DND-41 (cell line): ENCODE data around the gene GGT1.

ENCODE experiments used
- ATAC-seq: fragments of 200-7000 bp; cut with Tn5 transposase; 3 replicates; pipeline ENCODE4 v1.9.1; 2021; ENCODE audit warnings: low read depth; ENCODE audit not compliant: insufficient read depth
- DNase-seq: peaks from one replicate; pipeline ENCODE4 v3.0.0-alpha.2; 2020
- H2AFZ ChIP-seq: 2 replicates; pipeline ENCODE4 v1.6.0; 2012; ENCODE audit warnings: low read depth, low read length
- H3K27ac ChIP-seq: 2 replicates; pipeline ENCODE4 v1.5.1; 2012; ENCODE audit warnings: low read length, inconsistent platforms
- H3K27me3 ChIP-seq: fragments of 200-600 bp; sonication (generic); 2 replicates; pipeline ENCODE4 v1.6.0; 2012; ENCODE audit warnings: low read length, mild to moderate bottlenecking, inconsistent platforms; ENCODE audit not compliant: insufficient read depth, poor library complexity
- H3K36me3 ChIP-seq: 2 replicates; pipeline ENCODE4 v1.5.1; 2012; ENCODE audit warnings: low read length, inconsistent platforms; ENCODE audit not compliant: insufficient read depth
- H3K4me1 ChIP-seq: 2 replicates; pipeline ENCODE4 v1.5.1; 2012; ENCODE audit warnings: mild to moderate bottlenecking, low read length; ENCODE audit not compliant: insufficient read depth
- H3K4me2 ChIP-seq: 2 replicates; pipeline ENCODE4 v1.6.0; 2012; ENCODE audit warnings: mild to moderate bottlenecking, moderate library complexity, low read length, inconsistent platforms; ENCODE audit not compliant: insufficient read depth
- H3K4me3 ChIP-seq, 2 experiments: fragments of 200-600 bp in 1 of 2; shearing (Covaris generic) in 1 of 2; 2 replicates each; pipeline ENCODE4 v1.5.1; 2012 to 2016; ENCODE audit warnings: inconsistent platforms in 2 of 2, low read length in 2 of 2, mild to moderate bottlenecking in 2 of 2, low read depth in 1 of 2, moderate library complexity in 1 of 2
- H3K79me2 ChIP-seq: 2 replicates; pipeline ENCODE4 v1.6.0; 2012; ENCODE audit warnings: low read length, inconsistent platforms; ENCODE audit not compliant: insufficient read depth
- H3K9ac ChIP-seq: 2 replicates; pipeline ENCODE4 v1.6.0; 2012; ENCODE audit warnings: low read depth, mild to moderate bottlenecking, inconsistent platforms, low read length, moderate library complexity
- H3K9me3 ChIP-seq: 2 replicates; pipeline ENCODE4 v1.5.1; 2012; ENCODE audit warnings: low read length, moderate library complexity, mild to moderate bottlenecking, inconsistent platforms; ENCODE audit not compliant: insufficient read depth, severe bottlenecking
- H4K20me1 ChIP-seq: 2 replicates; pipeline ENCODE4 v1.6.0; 2012; ENCODE audit warnings: low read length; ENCODE audit not compliant: insufficient read depth
- CTCF ChIP-seq: IDR thresholded peaks from 2 replicates; pipeline ENCODE4 v1.5.1; 2012; ENCODE audit warnings: borderline replicate concordance, low read length, moderate library complexity, mild to moderate bottlenecking; ENCODE audit not compliant: poor library complexity, severe bottlenecking; ENCODE audit errors: extremely low read depth
- EZH2 ChIP-seq: IDR thresholded peaks from 3 replicates; pipeline ENCODE4 v1.6.1; 2012; ENCODE audit warnings: borderline replicate concordance, low read depth, mild to moderate bottlenecking, moderate library complexity, low read length, inconsistent platforms; ENCODE audit not compliant: severe bottlenecking

The GGT1 gene

GRCh38 chr22:24555165-24556039 is 47.6 kb upstream of the GGT1 start, which contains the start of gene SNRPD3:
Gene SNRPD3, plus strand, starts transcription at chr22:24555999. Its CDS starts 1,676 bp downstream, at chr22:24557675.
- Histone ChIP-seq H3K4me3 (peak within 1 kb of the TSS; percentile 96 to 97), H3K4me1 (peaks cover 57% of the 10 kb centered on the region), H3K4me2 (peak within 1 kb of the TSS; percentile 94), H3K79me2 (peaks cover 92% of the 10 kb centered on the region), H3K9me3 (no peaks in the 10 kb centered on the region), H3K9ac (peak within 1 kb of the TSS; percentile 98), H3K36me3 (peaks cover 54% of the 10 kb centered on the region), H2AFZ (peak within 1 kb of the TSS; percentile 78), H4K20me1 (peaks cover 64% of the 10 kb centered on the region), H3K27ac (peak within 1 kb of the TSS; percentile 100), H3K27me3 (no peaks in the 10 kb centered on the region)
- TF ChIP-seq EZH2: no peak
- no peak for TF ChIP-seq CTCF
- ATAC-seq: peak; percentile 82
- peak; percentile 100 for DNase-seq

GRCh38 chr22:24559471-24559870 is 43.5 kb upstream of the GGT1 start:
- H3K27ac ChIP-seq: no peak overlapping the region

GRCh38 chr22:24563246-24563645 is 39.7 kb upstream of the GGT1 start:
- peaks cover 40% of the 10 kb centered on the region for H3K4me1 ChIP-seq
- H3K9ac ChIP-seq: no peak overlapping the region
- H3K4me2 ChIP-seq: no peak overlapping the region
- no peak for ATAC-seq
- H4K20me1 ChIP-seq: peaks cover 83% of the 10 kb centered on the region
- no peak overlapping the region for H3K4me3 ChIP-seq
- peaks cover 96% of the 10 kb centered on the region for H3K79me2 ChIP-seq
- H3K27me3 ChIP-seq: no peaks in the 10 kb centered on the region
- no peak overlapping the region for H3K27ac ChIP-seq
- H2AFZ ChIP-seq: no peak overlapping the region
- no peaks in the 10 kb centered on the region for H3K9me3 ChIP-seq
- peaks cover 86% of the 10 kb centered on the region for H3K36me3 ChIP-seq
- DNase-seq: no peak
- TF ChIP-seq EZH2: no peak
- TF ChIP-seq CTCF: no peak

More at GRCh38 chr22:24559471-24559870, 43.5 kb upstream of the GGT1 start:
- peaks cover 57% of the 10 kb centered on the region for H3K4me1 ChIP-seq
- H3K4me2 ChIP-seq: peak overlapping the region; percentile 94; the same call in 1 of the 2 replicates
- no peak for ATAC-seq
- no peaks in the 10 kb centered on the region for H3K27me3 ChIP-seq
- no peak overlapping the region for H2AFZ ChIP-seq
- H3K9ac ChIP-seq: no peak overlapping the region
- TF ChIP-seq EZH2 (no peak), CTCF (no peak)
- peaks cover 64% of the 10 kb centered on the region for H3K36me3 ChIP-seq
- DNase-seq: no peak
- no peaks in the 10 kb centered on the region for H3K9me3 ChIP-seq
- H3K79me2 ChIP-seq: peaks cover 90% of the 10 kb centered on the region
- H4K20me1 ChIP-seq: peaks cover 68% of the 10 kb centered on the region
- H3K4me3 ChIP-seq: no peak overlapping the region
